NCI-H128 (cell line): ENCODE results near the gene DNAH8.
"Not testable (repeated sequence)": the region's sequence is repeated elsewhere in the genome, so short reads cannot be mapped to it uniquely, and the experiment has no call there.

Experiments
- DNase-seq: peaks from one replicate; lab custom pipeline; 2025; ENCODE audit not compliant: unreplicated experiment; lab: John Stamatoyannopoulos, UW

Gene DNAH8

GRCh38 chr6:38901802-38902522 is 186.9 kb downstream of the DNAH8 start:
- DNase-seq, result no peak

- no peak for DNase-seq
These were observed 191.5 kb downstream of the DNAH8 start for GRCh38 chr6:38906582-38906981.

DNA sequence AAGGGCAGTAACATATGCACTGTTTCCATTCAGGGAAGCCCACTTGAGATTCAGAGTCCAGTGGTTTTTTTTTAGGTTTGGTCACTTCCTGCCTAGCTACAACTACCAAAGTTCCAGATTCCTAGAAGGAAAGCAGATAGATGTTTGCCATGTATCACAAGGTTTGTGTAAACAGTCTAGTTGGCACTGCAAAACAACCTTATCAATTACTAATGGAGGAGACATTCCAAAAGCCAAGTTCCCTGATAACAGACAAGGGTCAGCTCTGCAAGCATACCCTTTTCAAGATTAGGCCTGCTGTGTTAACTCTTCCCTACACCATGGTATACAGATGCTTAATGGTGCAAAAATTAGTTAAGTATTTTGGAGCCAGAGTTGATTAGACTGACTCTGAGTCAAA is 192.2 kb downstream of the DNAH8 start:
- no peak for DNase-seq

DNA sequence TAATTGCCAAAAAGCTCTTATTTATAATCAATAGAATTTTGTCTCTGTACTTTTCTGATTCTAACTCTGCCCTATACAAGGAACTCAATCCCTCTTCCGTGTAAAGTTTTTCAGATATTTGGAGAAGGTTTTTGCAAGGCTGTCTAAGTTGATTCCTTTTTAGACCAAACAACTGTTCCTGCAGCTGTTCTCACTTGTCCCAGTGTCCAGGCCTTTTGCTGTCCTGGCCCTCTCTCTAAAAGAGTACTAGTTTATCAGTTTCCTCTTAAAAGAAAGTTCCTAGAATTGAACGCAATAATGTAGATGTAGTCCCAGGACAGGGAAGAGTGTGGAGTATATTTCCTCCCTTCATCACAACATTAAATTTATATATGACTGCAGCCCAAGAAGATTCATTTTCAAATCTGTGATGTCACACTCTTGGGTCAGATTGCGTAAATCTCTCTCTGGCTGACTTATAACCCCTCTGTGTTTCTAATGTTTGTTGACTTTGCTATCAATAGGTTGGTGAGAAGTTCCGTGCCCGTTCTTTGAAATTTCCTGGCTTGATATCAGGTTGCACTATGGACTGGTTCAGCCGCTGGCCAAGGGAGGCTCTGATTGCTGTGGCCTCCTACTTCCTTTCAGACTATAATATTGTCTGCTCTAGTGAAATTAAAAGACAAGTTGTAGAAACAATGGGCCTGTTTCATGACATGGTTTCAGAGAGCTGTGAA is 194.1 kb downstream of the DNAH8 start:
- no peak for DNase-seq

GRCh38 chr6:38910207-38910606 is 195.1 kb downstream of the DNAH8 start:
- DNase-seq, result no peak

- no peak for DNase-seq
These were observed 197.3 kb downstream of the DNAH8 start for GRCh38 chr6:38912378-38912777.

DNA sequence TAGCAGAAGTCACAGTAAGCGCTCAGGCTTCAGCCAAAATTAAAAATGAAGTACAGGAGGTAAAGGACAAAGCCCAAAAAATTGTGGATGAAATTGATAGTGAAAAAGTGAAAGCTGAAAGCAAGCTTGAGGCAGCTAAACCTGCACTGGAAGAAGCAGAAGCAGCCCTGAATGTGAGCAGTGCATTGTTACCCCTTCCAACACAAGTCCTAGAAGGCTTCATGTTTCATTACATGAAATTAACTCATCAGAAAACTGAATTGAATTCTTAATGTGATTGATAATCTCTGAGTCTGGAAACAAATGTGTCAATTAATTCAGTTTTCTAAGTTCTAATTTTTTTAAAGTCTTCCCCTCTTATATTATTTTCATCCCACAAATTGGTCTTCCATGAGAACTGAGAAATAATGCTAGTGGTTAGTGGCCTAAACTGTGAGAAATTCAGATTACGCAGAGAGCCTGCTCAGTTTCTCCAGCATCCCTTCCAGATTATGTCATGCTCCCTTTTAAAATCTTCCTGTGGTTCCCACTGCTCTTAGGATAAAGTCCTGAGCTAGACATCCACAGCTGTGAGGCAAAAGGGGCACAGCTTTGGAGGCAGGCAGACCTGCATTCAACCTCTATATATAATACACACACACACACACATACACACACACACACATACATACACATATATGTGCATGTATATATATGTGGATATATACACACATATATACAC is 200.3 kb downstream of the DNAH8 start:
- DNase-seq, result no peak

GRCh38 chr6:38921540-38921939 is 206.4 kb downstream of the DNAH8 start:
- DNase-seq, result not testable (repeated sequence)

DNA sequence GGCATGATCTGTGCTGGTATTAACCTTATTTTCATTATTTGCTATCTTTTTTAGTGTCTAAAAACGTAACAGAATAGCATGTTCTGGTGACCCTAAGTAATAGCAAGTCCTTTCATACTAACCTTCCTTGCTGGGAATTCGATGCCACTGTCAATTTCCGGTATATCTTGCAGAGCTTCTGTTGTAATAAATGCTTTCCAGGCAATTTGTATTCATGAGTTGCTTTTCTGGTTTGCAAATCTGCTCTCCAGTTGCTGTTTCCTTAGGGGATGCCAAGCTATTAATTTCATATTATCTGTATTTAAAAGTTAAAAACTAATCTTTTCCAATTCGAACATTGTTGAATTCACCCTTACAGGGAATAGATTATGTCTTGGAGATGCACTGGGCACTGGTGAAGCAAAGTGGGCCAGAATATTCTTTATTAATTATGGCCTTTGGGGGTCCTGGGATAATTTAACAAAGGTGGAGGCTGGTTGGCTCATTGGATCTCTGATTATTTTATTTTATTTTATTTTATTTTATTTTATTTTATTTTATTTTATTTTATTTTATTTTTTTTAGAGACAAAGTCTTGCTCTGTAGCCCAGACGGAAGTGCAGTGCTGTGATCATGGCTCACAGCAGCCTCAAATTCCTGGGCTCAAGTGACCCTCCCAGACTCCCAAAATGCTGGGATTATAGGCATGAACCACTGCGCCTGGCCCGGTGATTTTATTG is 209.8 kb downstream of the DNAH8 start:
- no peak for DNase-seq

DNA sequence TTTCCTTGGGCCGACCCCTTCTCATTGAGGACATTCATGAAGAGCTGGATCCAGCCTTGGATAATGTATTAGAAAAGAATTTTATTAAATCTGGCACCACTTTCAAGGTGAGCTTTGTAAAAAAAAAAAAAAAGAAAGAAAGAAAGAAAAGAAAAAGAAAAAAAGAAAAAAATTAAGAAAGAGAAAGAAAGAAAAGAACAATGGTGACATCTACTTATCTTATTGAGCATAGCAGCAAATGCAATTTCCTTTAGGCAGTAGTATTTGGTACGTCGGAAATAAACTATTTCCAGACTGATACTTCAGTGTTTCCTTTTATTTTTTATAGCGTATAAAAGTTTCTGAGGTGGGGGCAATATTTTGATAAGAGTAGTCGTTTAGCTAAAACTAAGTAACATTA is 214.4 kb downstream of the DNAH8 start:
- DNase-seq, result no peak

DNA sequence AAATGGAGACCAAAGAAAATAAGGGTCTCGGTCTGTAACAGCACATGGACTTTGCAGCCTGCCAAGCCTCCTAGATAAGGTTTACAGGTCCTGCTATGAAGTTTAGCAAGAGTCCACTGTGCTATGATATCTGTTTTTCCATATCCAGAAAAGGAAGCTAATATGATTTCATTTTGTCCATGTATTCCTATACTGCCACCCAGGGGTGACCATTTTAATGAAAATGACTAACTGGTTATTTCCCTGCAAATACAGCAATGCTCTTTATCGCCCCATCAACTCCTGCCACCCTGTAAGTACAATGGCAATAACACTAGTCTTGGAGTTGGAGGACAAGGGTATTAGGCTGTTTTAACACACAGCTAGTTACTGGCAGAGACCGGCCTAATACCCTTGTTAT is 218.3 kb downstream of the DNAH8 start:
- DNase-seq, result no peak

GRCh38 chr6:38935051-38935450 is 219.9 kb downstream of the DNAH8 start:
- DNase-seq, result no peak

- DNase-seq, result no peak
These were observed 222.9 kb downstream of the DNAH8 start for GRCh38 chr6:38937839-38938613.

- no peak for DNase-seq
These were observed 223.6 kb downstream of the DNAH8 start for GRCh38 chr6:38938741-38939140.

DNA sequence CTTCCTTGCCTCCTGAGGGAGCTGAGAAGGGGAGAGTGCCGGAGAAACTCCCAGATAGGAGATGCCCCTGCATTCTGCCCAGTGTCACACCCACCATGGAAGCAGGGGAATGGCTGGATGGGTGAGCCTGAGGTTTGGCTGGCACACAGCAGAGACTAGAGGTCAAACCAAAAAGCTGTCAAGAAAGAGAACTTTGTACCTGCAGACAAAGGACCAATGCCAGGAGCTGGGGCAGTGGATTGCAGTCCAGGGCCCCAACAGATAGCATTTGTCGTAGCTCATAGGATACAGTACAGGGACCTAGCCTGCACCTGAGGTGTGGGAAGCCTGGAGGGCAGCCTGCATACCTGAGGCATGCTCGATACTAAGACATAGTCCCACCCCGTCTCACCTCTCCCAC is 227.3 kb downstream of the DNAH8 start:
- no peak for DNase-seq

GRCh38 chr6:38942965-38943364 is 227.9 kb downstream of the DNAH8 start:
- no peak for DNase-seq

GRCh38 chr6:38943964-38944363 is 228.9 kb downstream of the DNAH8 start:
- no peak for DNase-seq

DNA sequence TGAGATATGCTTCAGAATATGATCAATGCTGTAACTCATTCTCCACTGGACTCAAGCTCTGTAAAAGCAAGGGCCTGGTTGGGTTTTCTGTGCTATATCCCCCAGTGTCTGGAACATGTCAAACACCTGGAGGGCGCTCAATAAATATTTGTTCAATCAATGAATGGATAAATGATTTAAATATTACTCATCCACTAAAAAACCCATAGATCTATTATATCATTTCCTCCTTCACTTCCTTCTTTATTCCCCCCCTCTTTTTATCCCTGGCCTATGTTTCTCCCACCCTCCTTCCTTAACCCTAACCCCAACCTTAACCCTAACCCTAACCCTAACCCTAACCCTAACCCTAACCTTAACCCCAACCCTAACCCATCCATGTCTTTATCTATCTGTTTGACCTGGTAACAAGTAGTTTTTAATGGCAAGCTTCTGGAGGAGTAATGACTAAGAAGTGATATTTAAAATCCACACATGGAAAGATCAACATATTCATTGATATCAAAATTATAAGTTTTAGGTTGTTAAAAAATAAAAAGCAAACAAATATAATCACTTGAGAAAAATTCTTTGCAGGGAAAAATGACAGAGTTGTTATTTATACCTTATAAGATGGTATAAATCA is 229.7 kb downstream of the DNAH8 start:
- no peak for DNase-seq

DNA sequence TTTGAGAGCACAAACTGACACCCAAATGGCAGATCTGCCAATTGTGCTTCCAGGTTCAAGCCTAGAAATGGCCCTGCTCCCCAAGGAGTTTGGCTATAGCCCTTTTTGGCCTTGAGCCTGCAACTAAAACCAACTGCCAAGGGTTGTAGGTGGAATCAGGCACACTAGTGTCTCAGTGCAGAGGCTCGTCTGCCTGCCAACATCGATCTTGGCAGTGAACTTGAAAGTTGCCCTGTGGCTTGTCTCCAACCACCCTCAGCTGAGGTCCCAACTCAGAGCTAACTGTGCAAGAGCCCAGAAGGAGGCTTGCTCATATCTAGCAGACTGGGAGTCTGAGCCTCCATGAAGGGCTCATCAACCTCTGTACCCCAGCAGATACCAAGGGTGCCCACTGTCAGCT is 240.8 kb downstream of the DNAH8 start:
- DNase-seq, result no peak

DNA sequence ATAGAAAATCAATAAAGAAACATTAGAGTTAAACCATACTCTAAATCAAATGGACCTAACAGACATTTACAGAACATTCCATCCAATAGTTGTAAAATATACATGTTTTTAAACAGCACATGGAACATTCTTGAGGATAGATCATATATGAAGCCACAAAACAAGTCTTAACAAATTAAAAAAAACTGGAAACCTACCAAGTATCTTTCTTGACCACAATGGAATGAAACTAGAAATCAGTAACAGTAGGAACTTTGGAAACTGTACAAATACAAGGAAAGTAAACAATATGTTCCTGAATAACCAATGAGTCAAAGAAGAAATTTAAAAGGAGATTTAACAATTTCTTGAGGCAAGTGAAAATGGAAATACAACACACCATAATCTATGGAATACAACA is 242.3 kb downstream of the DNAH8 start:
- DNase-seq, result no peak
